ENCODE data around the gene TMEM69. TPM values are rescaled to one million over a fixed set of nuclear protein-coding genes. Genes with fewer than 3 reads are reported as not detected.
"Not testable (repeated sequence)": the region's sequence is repeated elsewhere in the genome, so short reads cannot be mapped to it uniquely, and the experiment has no call there.

The TMEM69 gene
- total RNA-seq, 2 donors from 2014 or later: 6.8 to 7.2 TPM

GRCh38 chr1:45722809-45723208, 34.8 kb downstream of the TMEM69 start:
- no peak for TF ChIP-seq CTCF (IDR thresholded peaks at IDR 0.05)
- DNase-seq (ENCODE audit: low spot score) (no peak), ATAC-seq (ENCODE audit: insufficient number of reproducible peaks, low FRiP score, low read depth) (no peak)
- Histone ChIP-seq H3K4me3 (no peak overlapping the region), H3K9me3 (no peaks in the 10 kb centered on the region), H3K27me3 (replicated peaks; ENCODE audit: insufficient read depth) (no peaks in the 10 kb centered on the region), H3K4me1 (ENCODE audit: control insufficient read depth in 1 of 2, low read depth in 2 of 2) (no peaks in the 10 kb centered on the region), H3K27ac (no peak overlapping the region), H3K36me3 (no peaks in the 10 kb centered on the region)

DNA sequence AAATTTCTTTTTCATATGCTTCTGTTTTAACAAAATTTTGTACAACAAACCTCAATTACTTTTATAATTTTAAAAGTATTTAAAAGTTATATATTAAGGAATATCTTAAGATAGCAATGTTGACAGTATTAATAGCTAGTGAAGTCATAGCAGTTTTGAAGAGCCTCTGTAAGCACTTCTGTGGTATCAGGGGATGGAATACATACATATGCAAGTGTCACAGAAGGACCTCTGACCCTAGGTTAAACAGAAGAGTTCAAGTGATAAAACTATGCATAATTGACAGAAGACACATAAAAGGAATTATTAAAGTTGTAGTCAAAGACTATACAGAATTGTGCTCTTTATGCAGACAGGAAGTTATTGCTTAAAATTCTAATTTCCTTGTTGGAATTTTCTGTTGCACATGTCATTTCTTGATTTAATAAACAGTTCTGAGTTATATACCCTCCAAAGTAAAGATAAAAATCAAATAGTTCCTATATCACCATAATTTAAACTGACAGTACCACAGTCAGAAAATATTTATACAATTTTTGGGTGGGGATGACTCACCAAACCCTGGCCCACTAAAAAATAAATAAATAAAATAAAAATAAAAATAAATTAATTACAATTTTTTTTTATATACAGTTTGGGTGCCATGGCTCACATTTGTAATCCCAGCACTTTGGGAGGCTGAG, 35.4 kb downstream of the TMEM69 start:
- Histone ChIP-seq H3K27ac (no peak overlapping the region), H3K4me3 (no peak overlapping the region), H3K9me3 (no peaks in the 10 kb centered on the region), H3K4me1 (ENCODE audit: control insufficient read depth in 1 of 2, low read depth in 2 of 2) (no peaks in the 10 kb centered on the region), H3K27me3 (replicated peaks; ENCODE audit: insufficient read depth) (no peaks in the 10 kb centered on the region), H3K36me3 (peaks cover under 1% of the 10 kb centered on the region)
- ATAC-seq (ENCODE audit: insufficient number of reproducible peaks, low FRiP score, low read depth) (no peak), DNase-seq (ENCODE audit: low spot score) (no peak)
- no peak for TF ChIP-seq CTCF (IDR thresholded peaks at IDR 0.05)

DNA sequence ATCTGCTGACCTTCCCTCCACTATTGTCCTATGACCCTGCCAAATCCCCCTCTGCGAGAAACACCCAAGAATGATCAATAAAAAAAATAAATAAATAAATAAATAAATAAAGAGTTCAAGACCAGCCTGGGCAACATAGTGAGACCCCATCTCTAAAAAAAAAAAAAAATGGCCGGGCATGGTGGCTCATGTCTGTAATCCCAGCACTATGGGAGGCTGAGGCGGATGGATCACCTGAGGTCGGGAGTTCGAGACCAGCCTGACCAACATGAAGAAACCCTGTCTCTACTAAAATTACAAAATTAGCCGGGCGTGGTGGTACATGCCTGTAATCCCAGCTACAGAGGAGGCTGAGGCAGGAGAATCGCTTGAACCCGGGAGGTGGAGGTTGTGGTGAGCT, 38.0 kb downstream of the TMEM69 start:
- H3K9me3 ChIP-seq; H3K4me3 ChIP-seq; H3K36me3 ChIP-seq; H3K27me3 ChIP-seq (replicated peaks; ENCODE audit: insufficient read depth); H3K4me1 ChIP-seq (ENCODE audit: control insufficient read depth in 1 of 2, low read depth in 2 of 2); DNase-seq (ENCODE audit: low spot score); ATAC-seq (ENCODE audit: insufficient number of reproducible peaks, low FRiP score, low read depth); H3K27ac ChIP-seq: not testable (repeated sequence)

DNA sequence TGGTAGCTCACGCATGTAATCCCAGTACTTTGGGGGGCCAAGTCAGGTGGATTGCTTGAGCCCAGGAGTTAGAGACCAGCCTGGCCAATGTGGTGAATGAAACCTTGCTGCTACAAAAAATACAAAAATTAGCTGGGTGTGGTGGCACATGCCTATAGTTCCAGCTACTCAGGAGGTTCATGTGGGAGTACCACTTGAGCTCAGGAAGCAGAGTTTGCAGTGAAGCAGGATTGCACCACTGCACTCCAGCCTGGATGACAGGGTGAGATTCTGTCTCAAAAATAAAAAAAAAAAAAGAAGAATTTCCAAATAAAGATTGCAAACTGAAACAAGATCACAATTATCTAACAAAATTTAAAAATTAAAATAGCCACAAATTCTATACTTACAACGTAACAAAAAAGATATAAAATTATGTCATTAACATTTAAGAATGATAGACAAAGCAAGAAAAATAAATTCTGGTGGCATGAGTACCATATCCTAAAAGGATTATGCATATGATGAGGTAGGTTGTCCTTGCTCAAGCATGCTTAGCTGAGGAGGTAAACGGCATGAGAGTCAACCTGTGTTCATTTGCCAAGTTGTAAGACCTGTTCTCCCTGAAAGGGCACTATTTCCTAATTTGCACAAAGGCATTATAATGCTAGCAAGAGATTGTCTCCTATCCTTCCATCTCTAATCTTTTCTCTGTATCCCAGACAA, 42.2 kb downstream of the TMEM69 start:
- no peak for ATAC-seq (ENCODE audit: insufficient number of reproducible peaks, low FRiP score, low read depth)
- Histone ChIP-seq H3K4me3 (no peak overlapping the region), H3K27ac (no peak overlapping the region), H3K9me3 (no peaks in the 10 kb centered on the region), H3K36me3 (peaks cover 3% of the 10 kb centered on the region), H3K4me1 (ENCODE audit: control insufficient read depth in 1 of 2, low read depth in 2 of 2) (no peaks in the 10 kb centered on the region), H3K27me3 (replicated peaks; ENCODE audit: insufficient read depth) (no peaks in the 10 kb centered on the region)
- no peak for TF ChIP-seq CTCF (IDR thresholded peaks at IDR 0.05)
- no peak for DNase-seq (ENCODE audit: low spot score)

DNA sequence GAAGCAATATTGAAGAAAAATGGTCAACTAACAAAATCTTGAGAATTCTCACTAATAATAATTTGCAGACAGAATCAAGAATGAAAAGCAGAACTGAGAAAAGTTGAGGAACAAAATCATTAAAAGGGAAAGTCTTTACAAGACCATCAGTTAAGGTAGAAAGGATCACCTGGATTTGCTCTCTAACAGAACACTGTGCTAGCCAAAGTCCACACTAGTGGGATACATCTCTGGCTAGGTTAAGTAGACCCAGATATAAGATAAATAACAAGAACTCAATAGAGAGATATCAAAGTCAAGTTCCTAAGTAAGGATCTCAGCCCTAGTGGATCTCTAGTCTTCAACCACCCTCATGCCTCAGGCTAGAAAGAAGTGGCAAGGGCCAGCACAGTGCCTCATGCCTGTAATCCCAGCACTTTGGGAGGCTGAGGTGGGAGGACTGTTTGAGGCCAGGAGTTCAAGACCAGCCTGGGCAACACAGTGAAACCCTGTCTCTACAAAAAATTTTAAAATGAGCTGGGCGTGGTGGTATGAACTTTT, 42.9 kb downstream of the TMEM69 start:
- Histone ChIP-seq H3K9me3 (no peaks in the 10 kb centered on the region), H3K4me1 (ENCODE audit: control insufficient read depth in 1 of 2, low read depth in 2 of 2) (no peaks in the 10 kb centered on the region), H3K27ac (no peak overlapping the region), H3K27me3 (replicated peaks; ENCODE audit: insufficient read depth) (no peaks in the 10 kb centered on the region), H3K36me3 (peaks cover 3% of the 10 kb centered on the region), H3K4me3 (no peak overlapping the region)
- no peak for DNase-seq (ENCODE audit: low spot score)
- ATAC-seq (ENCODE audit: insufficient number of reproducible peaks, low FRiP score, low read depth): no peak
- TF ChIP-seq CTCF (IDR thresholded peaks at IDR 0.05): no peak
